Sigmoid colon (tissue), 7 donors: ENCODE measurements around the gene FBXO38. TPM values are rescaled to one million over a fixed set of nuclear protein-coding genes. Genes with fewer than 3 reads are reported as not detected.

Experiments
- DNase-seq: peaks from one replicate; pipeline ENCODE4 v3.0.0-alpha.2; 2019
- H3K27ac ChIP-seq, 4 donors: fragments of 200-600 bp; sonication (generic); one replicate each; pipeline ENCODE4 v1.5.1; 2016 to 2019; ENCODE audit warnings: mild to moderate bottlenecking in 1 of 4
- H3K27me3 ChIP-seq, 3 donors: fragments of 200-600 bp; sonication (generic); one replicate each; pipeline ENCODE4 v1.5.1; 2019; ENCODE audit warnings: mild to moderate bottlenecking in 1 of 3
- H3K36me3 ChIP-seq, 4 donors: fragments of 200-600 bp; sonication (generic); one replicate each; pipeline ENCODE4 v1.5.1; 2016 to 2019
- H3K4me1 ChIP-seq, 4 donors: fragments of 200-600 bp; sonication (generic); one replicate each; pipeline ENCODE4 v1.5.1; 2017 to 2019
- H3K4me3 ChIP-seq, 4 donors: fragments of 200-600 bp; sonication (generic); one replicate each; pipeline ENCODE4 v1.5.1; 2017 to 2019; ENCODE audit warnings: mild to moderate bottlenecking in 2 of 4, moderate library complexity in 1 of 4
- H3K9me3 ChIP-seq, 4 donors: fragments of 200-600 bp in 3 of 4; sonication (generic) in 3 of 4; one replicate each; pipeline versions ENCODE4 v1.5.1 to v1.6.1; 2013 to 2019
- CTCF ChIP-seq, 4 experiments: fragments of 450-650 bp in 3 of 4; fragments of 200-600 bp in 1 of 4; IDR thresholded peaks; one replicate each; pipeline ENCODE4 v1.5.1; 2016 to 2019; ENCODE audit warnings: antibody characterized with exemption in 4 of 4, mild to moderate bottlenecking in 3 of 4, moderate library complexity in 2 of 4
- EP300 ChIP-seq, 4 donors: sonication (generic); formaldehyde crosslinking; IDR thresholded peaks; one replicate each; pipeline ENCODE4 v1.6.1; 2017; ENCODE audit warnings: antibody characterized with exemption in 4 of 4
- POLR2A ChIP-seq, 2 donors: fragments of 450-650 bp; IDR thresholded peaks; one replicate each; pipeline ENCODE4 v1.6.1; 2016; ENCODE audit warnings: antibody characterized with exemption in 2 of 2, mild to moderate bottlenecking in 2 of 2, moderate library complexity in 2 of 2
- POLR2AphosphoS5 ChIP-seq, 4 donors: sonication (generic); formaldehyde crosslinking; IDR thresholded peaks; one replicate each; pipeline ENCODE4 v1.6.1; 2017; ENCODE audit warnings: antibody characterized with exemption in 4 of 4
- WGBS, 2 donors: extraction: QIAGEN DNeasy Blood & Tissue Kit; methylation state at CpG; one replicate each; pipeline ENCODE4 v1.1.7; 2013; 5-methylcytosine and 5-hydroxymethylcytosine counted together
- intact Hi-C: fragments of 100-400 bp; cut with DNase I; formaldehyde crosslinking; loops from one replicate; pipeline ENCODE4 v1.15.1; 2023
- polyA plus RNA-seq, 3 donors: library from polyadenylated mRNA; stranded (reverse); fragments of 200-250 nt; gene quantifications; one replicate each; pipeline ENCODE4 v1.2.3, GENCODE V29; 2013
- total RNA-seq, 4 donors: library from RNA; depleted of rRNA; stranded (reverse); fragments of >200 nt; gene quantifications; one replicate each; pipeline ENCODE4 v1.1.0, GENCODE V29; 2016
- donor health status: healthy with polysubstance abuse.
- donor health status: Bipolar disorder and iron deficiency.
- donor health status: healthy.

The FBXO38 gene
- total and polyA plus RNA-seq, 7 donors, result 11.4 to 59.6 (median 46.0) TPM

GRCh38 chr5:148482697-148483462 lies 99.1 kb downstream of the FBXO38 start:
- WGBS, 2 donors, result 56 to 83% methylated on average over 22 of the region's 22 CpGs
- intact Hi-C loops, result no loop called here

GRCh38 chr5:148483750-148484149 lies 100.0 kb downstream of the FBXO38 start:
- 92 to 97% methylated on average over 3 of the region's 3 CpGs for WGBS, 2 donors
- DNase-seq, result no peak
- Histone ChIP-seq H3K4me3 (no peak overlapping the region), H3K27me3 (no peaks in the 10 kb centered on the region), H3K4me1 (peaks cover 0 to 15% (median 6%) of the 10 kb centered on the region in 4 donors), H3K36me3 (no peaks in the 10 kb centered on the region), H3K27ac (no peak overlapping the region), H3K9me3 (no peaks in the 10 kb centered on the region)
- intact Hi-C loops, result no loop called here
- TF ChIP-seq EP300 (IDR thresholded peaks at IDR 0.05), result no peak
- no peak for TF ChIP-seq POLR2AphosphoS5 (IDR thresholded peaks at IDR 0.05)
- no peak for TF ChIP-seq CTCF (IDR thresholded peaks at IDR 0.05)
- no peak for TF ChIP-seq POLR2A (IDR thresholded peaks at IDR 0.05)

More at GRCh38 chr5:148482697-148483462, 99.1 kb downstream of the FBXO38 start:
- DNase-seq, result no peak
- TF ChIP-seq POLR2AphosphoS5 (IDR thresholded peaks at IDR 0.05) (no peak), POLR2A (IDR thresholded peaks at IDR 0.05) (no peak), CTCF (IDR thresholded peaks at IDR 0.05) (peak in 1 of 4 experiments; percentile 18), EP300 (IDR thresholded peaks at IDR 0.05) (no peak)
- H3K27me3 ChIP-seq, result no peaks in the 10 kb centered on the region
- peaks cover 0 to 6% (median 2%) of the 10 kb centered on the region in 4 donors for H3K4me1 ChIP-seq
- no peaks in the 10 kb centered on the region for H3K36me3 ChIP-seq
- H3K27ac ChIP-seq, result no peak overlapping the region
- H3K4me3 ChIP-seq, result no peak overlapping the region
- H3K9me3 ChIP-seq, result no peaks in the 10 kb centered on the region

GRCh38 chr5:148484651-148485050 lies 100.9 kb downstream of the FBXO38 start:
- intact Hi-C loops, result no loop called here
- H3K4me1 ChIP-seq, result peaks cover 0 to 24% (median 11%) of the 10 kb centered on the region in 4 donors
- no peaks in the 10 kb centered on the region for H3K9me3 ChIP-seq
- no peaks in the 10 kb centered on the region for H3K27me3 ChIP-seq
- no peaks in the 10 kb centered on the region for H3K36me3 ChIP-seq
- H3K27ac ChIP-seq, result no peak overlapping the region
- DNase-seq, result no peak
- TF ChIP-seq EP300 (IDR thresholded peaks at IDR 0.05), result no peak
- TF ChIP-seq CTCF (IDR thresholded peaks at IDR 0.05), result no peak
- no peak for TF ChIP-seq POLR2AphosphoS5 (IDR thresholded peaks at IDR 0.05)
- no peak for TF ChIP-seq POLR2A (IDR thresholded peaks at IDR 0.05)
- no peak overlapping the region for H3K4me3 ChIP-seq

DNA sequence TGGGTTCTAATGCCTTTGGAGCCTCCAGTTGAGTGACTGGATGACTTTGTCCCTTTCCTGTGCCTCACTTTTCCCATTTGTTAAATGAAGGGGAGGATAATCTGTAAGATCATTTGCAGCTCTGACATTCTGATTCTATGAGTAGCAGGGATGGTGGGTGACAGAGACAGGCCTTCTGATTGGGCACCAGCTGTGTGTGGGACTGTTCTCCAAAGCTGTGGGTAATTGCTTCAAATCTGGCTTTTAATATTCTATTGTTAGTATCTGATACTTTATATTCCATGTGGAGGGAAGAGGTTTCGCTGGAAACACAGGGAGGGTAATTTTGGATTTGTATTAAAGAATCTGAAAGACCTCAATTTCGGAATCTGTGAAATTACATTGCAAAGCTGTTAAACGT lies 102.7 kb downstream of the FBXO38 start:
- H3K36me3 ChIP-seq, result no peaks in the 10 kb centered on the region
- no peak for TF ChIP-seq EP300 (IDR thresholded peaks at IDR 0.05)
- no peak for TF ChIP-seq CTCF (IDR thresholded peaks at IDR 0.05)
- no peak for TF ChIP-seq POLR2A (IDR thresholded peaks at IDR 0.05)
- no peak for TF ChIP-seq POLR2AphosphoS5 (IDR thresholded peaks at IDR 0.05)
- peaks cover 0 to 35% (median 19%) of the 10 kb centered on the region in 4 donors for H3K4me1 ChIP-seq
- no peak overlapping the region for H3K4me3 ChIP-seq
- no peaks in the 10 kb centered on the region for H3K9me3 ChIP-seq
- DNase-seq, result no peak
- intact Hi-C loops, result no loop called here
- no peaks in the 10 kb centered on the region for H3K27me3 ChIP-seq
- WGBS, 2 donors, result 87 to 91% methylated on average over 3 of the region's 3 CpGs
- no peak overlapping the region for H3K27ac ChIP-seq
